ENCODE data around the gene DLEC1.

DNA sequence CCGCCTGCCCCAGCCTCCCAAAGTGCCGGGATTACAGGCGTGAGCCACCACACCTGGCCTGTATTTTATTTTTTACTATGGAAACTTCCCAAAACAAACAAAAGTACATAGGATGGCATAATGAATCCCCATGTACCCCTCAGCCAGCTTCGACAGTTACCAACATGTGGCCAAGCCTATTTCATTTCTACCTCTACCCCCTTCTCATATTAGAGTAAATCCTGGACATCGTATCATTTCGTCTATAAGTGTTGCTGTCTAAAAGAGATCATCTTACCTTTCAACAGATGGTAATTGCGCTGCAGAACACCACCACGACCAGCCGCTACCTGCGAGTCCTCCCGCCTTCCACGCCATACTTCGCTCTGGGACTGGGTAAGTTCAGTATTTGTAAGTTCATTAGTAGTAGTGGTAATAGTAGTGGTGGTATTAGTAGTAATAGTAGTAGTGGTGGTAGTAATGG lies 44.9 kb downstream of the DLEC1 start:
- TF ChIP-seq CTCF (IDR thresholded peaks at IDR 0.05; ENCODE audit: poor library complexity, severe bottlenecking): no peak
- no peak for TF ChIP-seq EZH2 (IDR thresholded peaks at IDR 0.05; ENCODE audit: borderline replicate concordance, insufficient read depth, low read length, poor library complexity, severe bottlenecking)
- TF ChIP-seq RAD21 (conservative IDR thresholded peaks at IDR 0.05): no peak
- no peak for TF ChIP-seq REST (IDR thresholded peaks at IDR 0.05; ENCODE audit: borderline replicate concordance)
- TF ChIP-seq EP300 (conservative IDR thresholded peaks at IDR 0.05; ENCODE audit: poor library complexity, severe bottlenecking): no peak
